SK-N-MC (cell line): ENCODE results near the gene SCFD2.

ENCODE experiments used
- EZH2 ChIP-seq: fragments of 200-600 bp; sonication (generic); IDR thresholded peaks from one replicate; pipeline ENCODE4 v1.6.1; 2017; ENCODE audit warnings: antibody characterized with exemption
- POLR2AphosphoS5 ChIP-seq: IDR thresholded peaks from 2 replicates; pipeline ENCODE4 v1.6.1; 2012; ENCODE audit warnings: mild to moderate bottlenecking, low read depth, low read length, borderline replicate concordance

DNA sequence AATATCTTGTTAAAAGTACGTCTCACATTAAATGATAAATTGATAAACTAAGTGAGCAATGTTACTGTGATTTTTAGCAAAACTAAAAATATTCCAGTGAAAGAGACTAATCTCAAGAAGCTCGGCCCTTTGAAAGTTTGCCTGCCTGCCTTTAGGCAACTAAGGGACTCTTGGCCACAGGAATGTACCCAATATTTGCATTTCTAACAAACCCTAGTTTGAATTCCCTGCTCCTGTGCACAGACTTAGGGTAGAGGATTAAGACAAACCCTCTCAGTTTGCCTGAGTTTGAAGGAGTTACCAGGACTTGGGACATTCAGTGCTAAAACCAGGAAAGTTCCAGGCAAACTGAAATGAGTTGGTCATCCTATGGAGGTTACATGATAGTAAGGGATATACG, 157.1 kb downstream of the SCFD2 start:
- no peak for TF ChIP-seq POLR2AphosphoS5
- TF ChIP-seq EZH2: no peak
